Astrocyte of the cerebellum (primary cell): Measurements from ENCODE around the gene NACC1.

Experiments used
- DNase-seq: peaks from one replicate; pipeline ENCODE4 v3.0.0-alpha.2; 2011; ENCODE audit warnings: low read depth
- H3K4me3 ChIP-seq: 2 replicates; pipeline ENCODE4 v1.5.1; 2011; ENCODE audit warnings: mild to moderate bottlenecking, low read depth, low read length, moderate library complexity
- CTCF ChIP-seq: IDR thresholded peaks from 2 replicates; pipeline ENCODE4 v1.5.1; 2012; ENCODE audit warnings: low read length, low read depth, moderate library complexity, mild to moderate bottlenecking; ENCODE audit errors: missing control alignments
- in situ Hi-C: cut with HindIII; loops from 2 replicates; pipeline ENCODE4 v1.10.0; 2017; ENCODE audit warnings: low sequenced_read_pairs

Gene NACC1

GRCh38 chr19:13189600-13189999 is 71.5 kb downstream of the NACC1 start:
- TF ChIP-seq CTCF, result no peak
- H3K4me3 ChIP-seq, result no peak overlapping the region
- in situ Hi-C loops, result no loop called here
- DNase-seq, result no peak
